ENCODE results near the gene TRIM43.
"Not testable (repeated sequence)": the region's sequence is repeated elsewhere in the genome, so short reads cannot be mapped to it uniquely, and the experiment has no call there.

Gene TRIM43

DNA sequence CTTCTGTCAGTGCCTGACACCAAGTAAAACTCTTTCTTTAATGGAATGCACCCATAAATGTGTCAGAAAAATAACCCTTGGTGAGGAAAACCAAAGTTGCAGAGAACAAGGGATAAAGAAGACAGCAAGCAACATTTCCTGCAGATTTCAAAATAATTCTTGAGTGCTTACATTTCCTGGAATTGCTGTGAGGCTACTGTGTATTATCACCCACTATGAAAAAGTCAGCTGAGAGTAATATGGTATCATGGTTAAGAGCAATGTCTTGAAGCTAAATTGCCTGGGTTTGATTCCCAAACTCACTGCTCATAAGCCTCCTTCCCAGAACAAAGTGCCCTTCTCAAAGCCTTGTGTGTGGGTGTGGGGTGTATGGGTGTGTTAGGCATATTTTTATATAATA, 10.3 kb downstream of the TRIM43 start:
- H3K4me1 ChIP-seq (ENCODE audit: low read length); H3K9me3 ChIP-seq (replicated peaks; ENCODE audit: insufficient read depth, low read length); H3K4me3 ChIP-seq (ENCODE audit: low read length); H3K36me3 ChIP-seq (replicated peaks; ENCODE audit: insufficient read depth, low read length); DNase-seq; H3K9me2 ChIP-seq (replicated peaks; ENCODE audit: insufficient read depth, low read length); H3K9ac ChIP-seq (ENCODE audit: low read length); H3K4me2 ChIP-seq (ENCODE audit: low read depth, low read length); H3K27me3 ChIP-seq (replicated peaks; ENCODE audit: insufficient read depth, low read length); H3K27ac ChIP-seq (ENCODE audit: low read length); H3F3A ChIP-seq (ENCODE audit: insufficient read depth, low read length); H2AFZ ChIP-seq (ENCODE audit: low read length); H3K79me2 ChIP-seq (ENCODE audit: low read length); H4K20me1 ChIP-seq (ENCODE audit: insufficient read depth, low read length): not testable (repeated sequence)

DNA sequence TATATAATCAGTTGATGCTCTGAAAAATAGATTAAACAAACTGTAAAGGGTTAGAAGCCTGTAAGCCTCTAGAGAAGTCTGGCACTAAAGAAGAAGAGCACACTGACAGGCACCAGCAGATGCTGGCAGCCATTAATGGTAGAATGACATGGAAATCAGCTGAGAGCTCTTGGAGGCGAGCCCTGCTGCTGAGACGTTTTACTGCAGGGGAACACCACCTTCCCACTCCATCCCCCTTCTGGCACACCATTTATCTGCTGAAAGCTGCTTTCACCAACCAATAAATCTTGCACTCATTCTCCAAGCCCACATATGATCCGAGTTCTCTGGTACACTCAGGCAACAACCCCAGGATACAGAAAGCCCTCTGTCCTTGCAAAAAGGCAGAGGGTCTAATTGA, 16.6 kb downstream of the TRIM43 start:
- H3K4me1 ChIP-seq (ENCODE audit: low read length); H3K27ac ChIP-seq (ENCODE audit: low read length); H3K4me3 ChIP-seq (ENCODE audit: low read length); H4K20me1 ChIP-seq (ENCODE audit: insufficient read depth, low read length); H3F3A ChIP-seq (ENCODE audit: insufficient read depth, low read length); H3K9ac ChIP-seq (ENCODE audit: low read length); H3K27me3 ChIP-seq (replicated peaks; ENCODE audit: insufficient read depth, low read length); H3K36me3 ChIP-seq (replicated peaks; ENCODE audit: insufficient read depth, low read length); H3K9me3 ChIP-seq (replicated peaks; ENCODE audit: insufficient read depth, low read length); H3K4me2 ChIP-seq (ENCODE audit: low read depth, low read length); H2AFZ ChIP-seq (ENCODE audit: low read length); H3K9me2 ChIP-seq (replicated peaks; ENCODE audit: insufficient read depth, low read length); H3K79me2 ChIP-seq (ENCODE audit: low read length); DNase-seq: not testable (repeated sequence)

- H3K27me3 ChIP-seq (replicated peaks; ENCODE audit: insufficient read depth, low read length); H3K27ac ChIP-seq (ENCODE audit: low read length); H3K79me2 ChIP-seq (ENCODE audit: low read length); H4K20me1 ChIP-seq (ENCODE audit: insufficient read depth, low read length); H3K9me2 ChIP-seq (replicated peaks; ENCODE audit: insufficient read depth, low read length); H3K4me3 ChIP-seq (ENCODE audit: low read length); H3F3A ChIP-seq (ENCODE audit: insufficient read depth, low read length); DNase-seq; H2AFZ ChIP-seq (ENCODE audit: low read length); H3K4me1 ChIP-seq (ENCODE audit: low read length); H3K9ac ChIP-seq (ENCODE audit: low read length); H3K9me3 ChIP-seq (replicated peaks; ENCODE audit: insufficient read depth, low read length); H3K4me2 ChIP-seq (ENCODE audit: low read depth, low read length); H3K36me3 ChIP-seq (replicated peaks; ENCODE audit: insufficient read depth, low read length): not testable (repeated sequence)
These were observed 18.0 kb downstream of the TRIM43 start for GRCh38 chr2:95609764-95610163.

- H3K79me2 ChIP-seq (ENCODE audit: low read length); H3K27ac ChIP-seq (ENCODE audit: low read length); H3K4me3 ChIP-seq (ENCODE audit: low read length); H3K9ac ChIP-seq (ENCODE audit: low read length); H4K20me1 ChIP-seq (ENCODE audit: insufficient read depth, low read length); H3K36me3 ChIP-seq (replicated peaks; ENCODE audit: insufficient read depth, low read length); H3K9me3 ChIP-seq (replicated peaks; ENCODE audit: insufficient read depth, low read length); H3K9me2 ChIP-seq (replicated peaks; ENCODE audit: insufficient read depth, low read length); H3K4me2 ChIP-seq (ENCODE audit: low read depth, low read length); H3F3A ChIP-seq (ENCODE audit: insufficient read depth, low read length); H2AFZ ChIP-seq (ENCODE audit: low read length); DNase-seq; H3K27me3 ChIP-seq (replicated peaks; ENCODE audit: insufficient read depth, low read length); H3K4me1 ChIP-seq (ENCODE audit: low read length): not testable (repeated sequence)
These were observed 21.2 kb downstream of the TRIM43 start for GRCh38 chr2:95613048-95613447.

DNA sequence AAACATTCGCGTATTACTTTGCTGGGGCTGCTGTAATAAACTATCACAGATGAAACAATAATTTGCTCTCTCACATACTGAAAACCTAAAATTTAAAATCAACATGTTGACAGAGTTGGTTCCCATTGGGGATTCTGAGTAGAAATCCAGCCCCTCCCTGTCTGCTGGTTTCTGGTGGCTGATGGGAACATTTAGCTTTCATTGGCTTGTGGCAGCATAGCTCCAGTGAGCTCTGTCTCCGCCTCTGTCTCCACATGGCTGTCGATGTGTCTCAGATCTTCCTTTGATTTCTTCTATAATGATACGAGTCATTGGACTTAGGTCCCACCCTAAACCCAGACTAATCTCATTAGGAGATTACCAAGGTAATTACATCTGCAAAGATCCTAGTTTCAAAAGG, 30.9 kb downstream of the TRIM43 start:
- H3F3A ChIP-seq (ENCODE audit: insufficient read depth, low read length); H3K9me3 ChIP-seq (replicated peaks; ENCODE audit: insufficient read depth, low read length); H3K4me3 ChIP-seq (ENCODE audit: low read length); H4K20me1 ChIP-seq (ENCODE audit: insufficient read depth, low read length); H3K9me2 ChIP-seq (replicated peaks; ENCODE audit: insufficient read depth, low read length); DNase-seq; H3K36me3 ChIP-seq (replicated peaks; ENCODE audit: insufficient read depth, low read length); H3K4me1 ChIP-seq (ENCODE audit: low read length); H3K27ac ChIP-seq (ENCODE audit: low read length); H2AFZ ChIP-seq (ENCODE audit: low read length); H3K27me3 ChIP-seq (replicated peaks; ENCODE audit: insufficient read depth, low read length); H3K9ac ChIP-seq (ENCODE audit: low read length); H3K4me2 ChIP-seq (ENCODE audit: low read depth, low read length); H3K79me2 ChIP-seq (ENCODE audit: low read length): not testable (repeated sequence)

DNA sequence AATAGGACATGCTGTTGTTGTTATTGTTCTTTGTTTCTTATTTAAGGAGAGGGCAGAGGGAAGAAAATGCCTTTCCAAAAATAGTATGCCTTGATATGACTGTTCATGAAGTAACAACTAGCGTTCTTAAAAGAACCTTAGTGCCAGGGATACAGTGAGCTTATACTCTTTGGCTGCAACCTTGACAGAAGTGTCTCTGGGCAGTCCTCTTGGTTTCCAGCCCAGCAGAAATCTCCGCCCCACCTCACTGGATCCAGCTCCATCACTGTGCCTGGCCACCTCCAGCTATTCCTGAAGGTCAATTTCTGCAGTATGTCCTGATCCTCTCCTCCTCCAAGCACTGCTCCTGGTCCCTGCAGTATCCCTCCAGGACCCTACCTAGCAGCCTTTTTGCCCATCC, 39.2 kb downstream of the TRIM43 start:
- H3K4me1 ChIP-seq (ENCODE audit: low read length); H3K9me3 ChIP-seq (replicated peaks; ENCODE audit: insufficient read depth, low read length); H4K20me1 ChIP-seq (ENCODE audit: insufficient read depth, low read length); H3K36me3 ChIP-seq (replicated peaks; ENCODE audit: insufficient read depth, low read length); H3K4me3 ChIP-seq (ENCODE audit: low read length); DNase-seq; H3K9me2 ChIP-seq (replicated peaks; ENCODE audit: insufficient read depth, low read length); H3K27me3 ChIP-seq (replicated peaks; ENCODE audit: insufficient read depth, low read length); H2AFZ ChIP-seq (ENCODE audit: low read length); H3K4me2 ChIP-seq (ENCODE audit: low read depth, low read length); H3K9ac ChIP-seq (ENCODE audit: low read length); H3K27ac ChIP-seq (ENCODE audit: low read length); H3K79me2 ChIP-seq (ENCODE audit: low read length); H3F3A ChIP-seq (ENCODE audit: insufficient read depth, low read length): not testable (repeated sequence)

GRCh38 chr2:95633626-95634259, 41.9 kb downstream of the TRIM43 start:
- not testable (repeated sequence) for H3K9me3 ChIP-seq (replicated peaks; ENCODE audit: insufficient read depth, low read length); H3K27me3 ChIP-seq (replicated peaks; ENCODE audit: insufficient read depth, low read length); H3K9ac ChIP-seq (ENCODE audit: low read length); H3K4me2 ChIP-seq (ENCODE audit: low read depth, low read length); DNase-seq; H2AFZ ChIP-seq (ENCODE audit: low read length); H3F3A ChIP-seq (ENCODE audit: insufficient read depth, low read length); H4K20me1 ChIP-seq (ENCODE audit: insufficient read depth, low read length); H3K4me3 ChIP-seq (ENCODE audit: low read length); H3K9me2 ChIP-seq (replicated peaks; ENCODE audit: insufficient read depth, low read length); H3K27ac ChIP-seq (ENCODE audit: low read length); H3K4me1 ChIP-seq (ENCODE audit: low read length); H3K36me3 ChIP-seq (replicated peaks; ENCODE audit: insufficient read depth, low read length); H3K79me2 ChIP-seq (ENCODE audit: low read length)

GRCh38 chr2:95640515-95641288, 48.9 kb downstream of the TRIM43 start:
- not testable (repeated sequence) for H3K79me2 ChIP-seq (ENCODE audit: low read length); H3K4me1 ChIP-seq (ENCODE audit: low read length); H3K9me2 ChIP-seq (replicated peaks; ENCODE audit: insufficient read depth, low read length); H3K27ac ChIP-seq (ENCODE audit: low read length); H3F3A ChIP-seq (ENCODE audit: insufficient read depth, low read length); H3K27me3 ChIP-seq (replicated peaks; ENCODE audit: insufficient read depth, low read length); H3K4me3 ChIP-seq (ENCODE audit: low read length); H4K20me1 ChIP-seq (ENCODE audit: insufficient read depth, low read length); H3K36me3 ChIP-seq (replicated peaks; ENCODE audit: insufficient read depth, low read length); DNase-seq; H3K9ac ChIP-seq (ENCODE audit: low read length); H3K4me2 ChIP-seq (ENCODE audit: low read depth, low read length); H2AFZ ChIP-seq (ENCODE audit: low read length); H3K9me3 ChIP-seq (replicated peaks; ENCODE audit: insufficient read depth, low read length)

All from MM.1S (cell line).